Activated naive CD4-positive, alpha-beta T cell treated with Interleukin-2 at 50 U/mL for 16 hours (primary cell): ENCODE results near the gene FOXRED2.

Experiments used
- DNase-seq: peaks from one replicate; pipeline ENCODE4 v3.0.0-alpha.2; 2020

The FOXRED2 gene

GRCh38 chr22:36447632-36448031 is 59.2 kb downstream of the FOXRED2 start:
- no peak for DNase-seq

- DNase-seq: no peak
Measured at GRCh38 chr22:36445158-36445668, 61.6 kb downstream of the FOXRED2 start.

- no peak for DNase-seq
Measured at GRCh38 chr22:36443198-36443770, 63.6 kb downstream of the FOXRED2 start.

GRCh38 chr22:36442506-36443197 is 64.2 kb downstream of the FOXRED2 start:
- DNase-seq: no peak

DNA sequence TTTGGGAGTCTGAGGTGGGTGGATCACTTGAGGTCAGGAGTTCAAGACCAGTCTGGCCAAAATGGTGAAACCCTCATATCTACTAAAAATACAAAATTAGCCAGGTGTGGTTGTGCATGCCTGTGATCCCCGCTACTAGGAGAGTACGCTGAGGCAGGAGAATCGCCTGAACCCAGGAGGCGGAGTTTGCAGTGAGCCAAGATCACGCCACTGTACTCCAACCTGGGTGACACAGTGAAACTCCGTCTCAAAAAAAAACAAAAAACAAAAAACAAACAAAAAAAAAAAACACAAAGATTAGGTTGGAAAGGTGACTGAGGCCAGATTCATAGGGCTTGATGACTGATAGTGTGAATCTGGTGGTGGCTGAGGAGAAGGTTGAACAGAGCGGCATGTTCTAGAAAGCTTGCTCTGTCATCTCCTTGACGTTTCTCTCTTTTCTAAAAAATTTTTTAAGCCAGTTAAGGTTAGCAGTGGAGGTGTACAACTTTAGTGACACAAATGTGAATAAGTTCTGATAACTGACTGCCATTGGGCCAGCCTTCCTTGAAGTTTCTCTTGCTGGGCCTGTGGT is 66.3 kb downstream of the FOXRED2 start:
- DNase-seq: no peak

GRCh38 chr22:36439481-36440271 is 67.2 kb downstream of the FOXRED2 start:
- peak; percentile 28 for DNase-seq
